ENCODE results near the gene TET2.
A peak's percentile ranks its signal among the peaks of the same experiment; 100 is the strongest.

TET2 gene

GRCh38 chr4:105146276-105147015 lies at the start of gene TET2:
Gene TET2, plus strand, starts transcription at chr4:105146876. Its CDS starts 87,067 bp downstream, at chr4:105233943.
- DNase-seq = peak; percentile 82

GRCh38 chr4:105102016-105102415 lies 44.7 kb upstream of the TET2 start:
- no peak for DNase-seq

GRCh38 chr4:105106426-105106825 lies 40.2 kb upstream of the TET2 start:
- no peak for DNase-seq

- DNase-seq = no peak
Observed at GRCh38 chr4:105107095-105107856, 39.4 kb upstream of the TET2 start.

GRCh38 chr4:105108971-105109370 lies 37.7 kb upstream of the TET2 start:
- DNase-seq = no peak

GRCh38 chr4:105112274-105112673 lies 34.4 kb upstream of the TET2 start:
- DNase-seq = no peak

GRCh38 chr4:105113800-105114199 lies 32.9 kb upstream of the TET2 start:
- DNase-seq = no peak

GRCh38 chr4:105116616-105117319 lies 29.9 kb upstream of the TET2 start:
- no peak for DNase-seq

- DNase-seq = no peak
Observed at GRCh38 chr4:105119356-105119755, 27.3 kb upstream of the TET2 start.

GRCh38 chr4:105120626-105121025 lies 26.1 kb upstream of the TET2 start:
- DNase-seq = no peak

- DNase-seq = no peak
Observed at GRCh38 chr4:105122350-105122749, 24.3 kb upstream of the TET2 start.

GRCh38 chr4:105126311-105127169 lies 20.1 kb upstream of the TET2 start:
- DNase-seq = no peak

GRCh38 chr4:105127170-105127445 lies 19.6 kb upstream of the TET2 start:
- DNase-seq = no peak

- DNase-seq = no peak
Observed at GRCh38 chr4:105128208-105128607, 18.5 kb upstream of the TET2 start.

- no peak for DNase-seq
Observed at GRCh38 chr4:105129286-105130040, 17.2 kb upstream of the TET2 start.

GRCh38 chr4:105130945-105131344 lies 15.7 kb upstream of the TET2 start:
- no peak for DNase-seq

GRCh38 chr4:105133976-105134375 lies 12.7 kb upstream of the TET2 start:
- DNase-seq = no peak

- DNase-seq = no peak
Observed at GRCh38 chr4:105135785-105136184, 10.9 kb upstream of the TET2 start.

- no peak for DNase-seq
Observed at GRCh38 chr4:105137121-105137875, 9.4 kb upstream of the TET2 start.

- no peak for DNase-seq
Observed at GRCh38 chr4:105139646-105140045, 7.0 kb upstream of the TET2 start.
